HL-60 (cell line): ENCODE results near the gene MATR3.

ENCODE experiments used
- DNase-seq, 2 experiments: peaks; one replicate each; pipeline ENCODE4 v3.0.0-alpha.2; 2010 to 2020; ENCODE audit warnings: low read depth in 1 of 2, low spot score in 1 of 2
- H3K27ac ChIP-seq: fragments of 250-450 bp; sonication (Bioruptor Pico); replicated peaks from 2 replicates; pipeline ENCODE4 v1.5.1; 2020; ENCODE audit warnings: mild to moderate bottlenecking, moderate library complexity
- H3K27me3 ChIP-seq: fragments of 250-450 bp; sonication (Bioruptor Pico); 2 replicates; pipeline ENCODE4 v1.5.1; 2021; ENCODE audit warnings: mild to moderate bottlenecking, moderate library complexity; ENCODE audit not compliant: insufficient read depth, poor library complexity, severe bottlenecking
- H3K4me3 ChIP-seq: replicated peaks from 2 replicates; pipeline ENCODE4 v1.5.1; 2011; ENCODE audit warnings: mild to moderate bottlenecking, control low read depth, low read length; ENCODE audit not compliant: insufficient read depth
- CTCF ChIP-seq: IDR thresholded peaks from one replicate; pipeline ENCODE4 v1.5.1; 2011; ENCODE audit warnings: low read length, control low read depth, inconsistent platforms; ENCODE audit not compliant: insufficient read depth
- GABPA ChIP-seq: IDR thresholded peaks from 2 replicates; pipeline ENCODE4 v1.6.1; 2012; ENCODE audit warnings: low read depth
- POLR2AphosphoS5 ChIP-seq: IDR thresholded peaks from 2 replicates; pipeline ENCODE4 v1.6.1; 2012; ENCODE audit warnings: low read depth
- REST ChIP-seq: IDR thresholded peaks from 2 replicates; pipeline ENCODE4 v1.6.1; 2012; ENCODE audit warnings: low read depth; ENCODE audit not compliant: insufficient replicate concordance
- SPI1 ChIP-seq: IDR thresholded peaks from 2 replicates; pipeline ENCODE4 v1.6.1; 2012; ENCODE audit warnings: low read depth, mild to moderate bottlenecking, borderline replicate concordance

MATR3 gene

GRCh38 chr5:139304391-139305324 lies 11.1 kb downstream of the MATR3 start:
- no peak for TF ChIP-seq SPI1
- TF ChIP-seq REST: no peak
- no peak for TF ChIP-seq POLR2AphosphoS5
- no peak for TF ChIP-seq GABPA
- TF ChIP-seq CTCF: no peak
- Histone ChIP-seq H3K27ac (no peak overlapping the region), H3K4me3 (no peak overlapping the region), H3K27me3 (no peaks in the 10 kb centered on the region)
- DNase-seq: no peak

GRCh38 chr5:139306197-139306596 lies 12.7 kb downstream of the MATR3 start:
- H3K4me3 ChIP-seq: no peak overlapping the region
- no peak overlapping the region for H3K27ac ChIP-seq
- TF ChIP-seq SPI1: no peak
- no peak for TF ChIP-seq CTCF
- TF ChIP-seq REST: no peak
- no peak for TF ChIP-seq GABPA
- no peak for TF ChIP-seq POLR2AphosphoS5
- no peak for DNase-seq
- H3K27me3 ChIP-seq: no peaks in the 10 kb centered on the region

- no peak overlapping the region for H3K27ac ChIP-seq
- no peak overlapping the region for H3K4me3 ChIP-seq
- DNase-seq: no peak
- H3K27me3 ChIP-seq: no peaks in the 10 kb centered on the region
- TF ChIP-seq SPI1 (no peak), POLR2AphosphoS5 (no peak), REST (no peak), GABPA (no peak), CTCF (no peak)
These were observed 13.3 kb downstream of the MATR3 start for GRCh38 chr5:139306628-139307379.
